ENCODE data around the gene TMTC4. TPM values are rescaled to one million over a fixed set of nuclear protein-coding genes. Genes with fewer than 3 reads are reported as not detected.

The TMTC4 gene
- total and polyA plus RNA-seq, 2 of the 4 experiments (the other 2 are of a cell fraction) = 8.4 to 14.3 TPM

GRCh38 chr13:100646030-100646673, 28.4 kb downstream of the TMTC4 start:
- H3K14ac ChIP-seq (replicated peaks; ENCODE audit: low read depth, low read length) = no peak overlapping the region
- H4K91ac ChIP-seq (ENCODE audit: insufficient read depth, low read depth, low read length) = no peak overlapping the region
- CTCF ChIA-PET = no interaction called here
- POLR2A ChIA-PET (ENCODE audit: unreplicated experiment) = no interaction called here
- H4K20me1 ChIP-seq (ENCODE audit: insufficient read depth, low read length) = no peaks in the 10 kb centered on the region
- DNase-seq = peak; percentile 31
- in situ Hi-C loops (cut with MboI; ENCODE audit: low sequenced_read_pairs) = no loop called here
- intact Hi-C loops (cut with micrococcal nuclease) = no loop called here
- H2AFZ ChIP-seq (replicated peaks; ENCODE audit: low read length, poor library complexity) = no peak overlapping the region
- H3K56ac ChIP-seq (ENCODE audit: extremely low read depth, insufficient read depth, low read length) = no peak overlapping the region
- H2BK20ac ChIP-seq (ENCODE audit: low read depth, low read length) = no peak overlapping the region
- dilution Hi-C loops (cut with HindIII; ENCODE audit: low sequenced_read_pairs, unreplicated experiment) = no loop called here
- peak; percentile 33; the same call in 1 of the 2 replicates for TF ChIP-seq RAD21 (IDR thresholded peaks at IDR 0.05; ENCODE audit: low read length)
- no peak for TF ChIP-seq MAFK (IDR thresholded peaks at IDR 0.05; ENCODE audit: low read depth, low read length)
- no peak for TF ChIP-seq CEBPB (IDR thresholded peaks at IDR 0.05; ENCODE audit: low read depth, low read length)
- TF ChIP-seq POLR2A (IDR thresholded peaks at IDR 0.05; ENCODE audit: low read depth, low read length) = no peak
- no peak for TF ChIP-seq SMC3 (IDR thresholded peaks at IDR 0.05; ENCODE audit: low read depth, low read length)
- TF ChIP-seq RCOR1 (IDR thresholded peaks at IDR 0.05; ENCODE audit: insufficient replicate concordance, low read length) = no peak
- no peak for TF ChIP-seq NFE2L2 (IDR thresholded peaks at IDR 0.05; ENCODE audit: low read depth, low read length)
- no peak for TF ChIP-seq MAZ (IDR thresholded peaks at IDR 0.05; ENCODE audit: borderline replicate concordance, low read depth, low read length)
- TF ChIP-seq MXI1 (IDR thresholded peaks at IDR 0.05; ENCODE audit: borderline replicate concordance, low read depth, low read length) = no peak
- peak; percentile 48 for TF ChIP-seq CTCF (conservative IDR thresholded peaks at IDR 0.05; ENCODE audit: low read depth, low read length)
- TF ChIP-seq CHD1 (IDR thresholded peaks at IDR 0.05; ENCODE audit: low read depth, low read length) = no peak
- no peak for TF ChIP-seq BHLHE40 (IDR thresholded peaks at IDR 0.05; ENCODE audit: low read depth, low read length)
- TF ChIP-seq RFX5 (IDR thresholded peaks at IDR 0.05; ENCODE audit: low read depth, low read length) = no peak
- no peak for TF ChIP-seq ELK1 (IDR thresholded peaks at IDR 0.05; ENCODE audit: borderline replicate concordance, low read depth, low read length)
- no peak for TF ChIP-seq FOS (IDR thresholded peaks at IDR 0.05; ENCODE audit: low read depth, low read length)
- TF ChIP-seq, protein P1, sequence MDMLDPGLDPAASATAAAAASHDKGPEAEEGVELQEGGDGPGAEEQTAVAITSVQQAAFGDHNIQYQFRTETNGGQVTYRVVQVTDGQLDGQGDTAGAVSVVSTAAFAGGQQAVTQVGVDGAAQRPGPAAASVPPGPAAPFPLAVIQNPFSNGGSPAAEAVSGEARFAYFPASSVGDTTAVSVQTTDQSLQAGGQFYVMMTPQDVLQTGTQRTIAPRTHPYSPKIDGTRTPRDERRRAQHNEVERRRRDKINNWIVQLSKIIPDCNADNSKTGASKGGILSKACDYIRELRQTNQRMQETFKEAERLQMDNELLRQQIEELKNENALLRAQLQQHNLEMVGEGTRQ (IDR thresholded peaks at IDR 0.05; ENCODE audit: low read depth, low read length) = no peak
- H3K4me3 ChIP-seq (ENCODE audit: insufficient read depth, low read depth, low read length) = no peak overlapping the region
- peak overlapping the region; percentile 73 for H2AK9ac ChIP-seq (replicated peaks; ENCODE audit: low read depth, low read length, poor library complexity)
- H3K27me3 ChIP-seq (ENCODE audit: control insufficient read depth, insufficient read depth, low read length) = no peaks in the 10 kb centered on the region
- H3K4me2 ChIP-seq (ENCODE audit: low read depth, low read length) = no peak overlapping the region
- no TSS peak for BruUV-seq (replicated peaks)
- no peak overlapping the region for H3K23ac ChIP-seq (ENCODE audit: low read depth, low read length)
- no peaks in the 10 kb centered on the region; the same call in 1 of the 2 replicates for H3K4me1 ChIP-seq (ENCODE audit: control insufficient read depth, insufficient read depth, low read length)
- WGBS, 2 experiments (ENCODE audit: extremely low coverage in 2 of 2, insufficient read length in 1 of 2) = 83% methylated on average over 2 of the region's 12 CpGs; no CpG with 5 or more reads in 1 of the 2 experiments
- no peak overlapping the region for H3K18ac ChIP-seq (ENCODE audit: low read depth, low read length)
- H2BK5ac ChIP-seq (ENCODE audit: low read depth, low read length, poor library complexity, severe bottlenecking) = no peak overlapping the region
- peak; percentile 63; the same call in 1 of the 2 replicates for ATAC-seq (ENCODE audit: low read depth)
- no peak overlapping the region for H3K9ac ChIP-seq (ENCODE audit: low read depth, low read length)
- no peaks in the 10 kb centered on the region for H3K79me1 ChIP-seq (ENCODE audit: low read depth in 1 of 2, low read length in 2 of 2)
- no peak overlapping the region for H4K5ac ChIP-seq (ENCODE audit: low read depth, low read length)
- H3K9me1 ChIP-seq (ENCODE audit: insufficient read depth, low read length) = peaks cover 4% of the 10 kb centered on the region; the same call in 1 of the 2 replicates
- H4K8ac ChIP-seq (ENCODE audit: low read depth in 2 of 2, low read length in 2 of 2) = no peak overlapping the region
- peaks cover 6% of the 10 kb centered on the region for H3K36me3 ChIP-seq (ENCODE audit: control insufficient read depth, insufficient read depth, low read length)
- H2BK120ac ChIP-seq (ENCODE audit: low read depth, low read length) = no peak overlapping the region
- H2BK15ac ChIP-seq (ENCODE audit: low read depth, low read length) = no peak overlapping the region
- H2AK5ac ChIP-seq (ENCODE audit: low read depth, low read length) = no peak overlapping the region
- H3K4ac ChIP-seq (ENCODE audit: low read depth, low read length) = no peak overlapping the region
- H3K27ac ChIP-seq (ENCODE audit: insufficient read depth, low read length) = no peak overlapping the region
- H3K9me3 ChIP-seq (ENCODE audit: control insufficient read depth, insufficient read depth, low read length) = no peaks in the 10 kb centered on the region

All from IMR-90 (cell line).